Adipocyte (in vitro differentiated cells): ENCODE results near the gene FSTL4.

Experiments
- DNase-seq: peaks from one replicate; pipeline ENCODE4 v3.0.0-alpha.2; 2015; ENCODE audit warnings: low read depth
- H3K27me3 ChIP-seq: replicated peaks from 2 replicates; pipeline ENCODE4 v1.7.0; 2013; ENCODE audit warnings: mild to moderate bottlenecking, low read length, moderate library complexity; ENCODE audit not compliant: control insufficient read depth, insufficient read depth
- H3K36me3 ChIP-seq: 2 replicates; pipeline ENCODE4 v1.7.0; 2013; ENCODE audit warnings: low read length, mild to moderate bottlenecking, moderate library complexity; ENCODE audit not compliant: control insufficient read depth, insufficient read depth, severe bottlenecking
- H3K4me1 ChIP-seq: 2 replicates; pipeline ENCODE4 v1.7.0; 2013; ENCODE audit warnings: mild to moderate bottlenecking, low read length, moderate library complexity; ENCODE audit not compliant: control insufficient read depth, insufficient read depth
- H3K4me3 ChIP-seq: 2 replicates; pipeline ENCODE4 v1.7.0; 2013; ENCODE audit warnings: mild to moderate bottlenecking, low read length, moderate library complexity
- H3K9ac ChIP-seq: 2 replicates; pipeline ENCODE4 v1.7.0; 2013; ENCODE audit warnings: mild to moderate bottlenecking, low read length, moderate library complexity
- H3K9me3 ChIP-seq: 2 replicates; pipeline ENCODE4 v1.7.0; 2013; ENCODE audit warnings: mild to moderate bottlenecking, low read length, moderate library complexity; ENCODE audit not compliant: control insufficient read depth

The FSTL4 gene

GRCh38 chr5:133460172-133460758 lies 152.1 kb downstream of the FSTL4 start:
- H3K9ac ChIP-seq: no peak overlapping the region
- no peaks in the 10 kb centered on the region for H3K9me3 ChIP-seq
- no peak overlapping the region for H3K4me3 ChIP-seq
- H3K4me1 ChIP-seq: peaks cover 27% of the 10 kb centered on the region
- H3K27me3 ChIP-seq: peaks cover 11% of the 10 kb centered on the region
- H3K36me3 ChIP-seq: no peaks in the 10 kb centered on the region
- DNase-seq: no peak

- Histone ChIP-seq H3K36me3 (no peaks in the 10 kb centered on the region), H3K4me1 (peaks cover 27% of the 10 kb centered on the region), H3K4me3 (no peak overlapping the region), H3K27me3 (peaks cover 14% of the 10 kb centered on the region), H3K9ac (no peak overlapping the region), H3K9me3 (no peaks in the 10 kb centered on the region)
- DNase-seq: no peak
Measured at GRCh38 chr5:133459474-133460160, 152.7 kb downstream of the FSTL4 start.

GRCh38 chr5:133458435-133458834 lies 153.9 kb downstream of the FSTL4 start:
- no peaks in the 10 kb centered on the region for H3K9me3 ChIP-seq
- no peak for DNase-seq
- H3K9ac ChIP-seq: no peak overlapping the region
- H3K27me3 ChIP-seq: peaks cover 17% of the 10 kb centered on the region
- H3K4me1 ChIP-seq: peaks cover 27% of the 10 kb centered on the region
- H3K36me3 ChIP-seq: no peaks in the 10 kb centered on the region
- no peak overlapping the region for H3K4me3 ChIP-seq

- Histone ChIP-seq H3K27me3 (peaks cover 17% of the 10 kb centered on the region), H3K4me1 (peaks cover 27% of the 10 kb centered on the region), H3K9ac (no peak overlapping the region), H3K4me3 (no peak overlapping the region), H3K9me3 (no peaks in the 10 kb centered on the region), H3K36me3 (no peaks in the 10 kb centered on the region)
- no peak for DNase-seq
Measured at GRCh38 chr5:133457439-133458355, 154.6 kb downstream of the FSTL4 start.

DNA sequence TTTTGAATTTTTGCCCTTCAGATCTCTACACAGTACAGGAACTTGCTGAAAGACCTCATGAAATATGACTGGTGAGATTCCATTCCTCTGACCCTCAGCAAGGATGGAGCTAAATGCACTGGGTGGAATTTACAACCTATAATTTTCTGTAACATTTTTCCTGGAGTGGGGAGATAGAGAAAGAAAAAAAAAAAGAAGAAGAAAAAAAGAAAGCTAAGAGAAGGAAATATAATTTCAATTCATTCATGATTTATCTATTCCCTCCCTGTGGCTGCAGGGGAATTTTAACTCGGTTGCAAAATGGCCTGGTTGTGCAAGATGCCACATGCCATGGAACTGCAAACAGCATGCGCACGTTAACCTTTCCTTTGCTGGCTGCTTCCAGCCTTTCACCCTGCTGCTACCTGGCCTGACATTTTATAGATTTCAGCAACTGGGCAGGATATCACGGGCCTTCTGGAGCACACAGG lies 155.4 kb downstream of the FSTL4 start:
- Histone ChIP-seq H3K4me1 (peaks cover 27% of the 10 kb centered on the region), H3K27me3 (peaks cover 25% of the 10 kb centered on the region), H3K9ac (no peak overlapping the region), H3K4me3 (no peak overlapping the region), H3K36me3 (no peaks in the 10 kb centered on the region), H3K9me3 (no peaks in the 10 kb centered on the region)
- DNase-seq: peak; percentile 33

GRCh38 chr5:133455676-133456075 lies 156.7 kb downstream of the FSTL4 start:
- no peaks in the 10 kb centered on the region for H3K36me3 ChIP-seq
- no peak for DNase-seq
- H3K27me3 ChIP-seq: peaks cover 36% of the 10 kb centered on the region
- H3K4me1 ChIP-seq: peaks cover 27% of the 10 kb centered on the region
- no peak overlapping the region for H3K4me3 ChIP-seq
- no peaks in the 10 kb centered on the region for H3K9me3 ChIP-seq
- no peak overlapping the region for H3K9ac ChIP-seq

DNA sequence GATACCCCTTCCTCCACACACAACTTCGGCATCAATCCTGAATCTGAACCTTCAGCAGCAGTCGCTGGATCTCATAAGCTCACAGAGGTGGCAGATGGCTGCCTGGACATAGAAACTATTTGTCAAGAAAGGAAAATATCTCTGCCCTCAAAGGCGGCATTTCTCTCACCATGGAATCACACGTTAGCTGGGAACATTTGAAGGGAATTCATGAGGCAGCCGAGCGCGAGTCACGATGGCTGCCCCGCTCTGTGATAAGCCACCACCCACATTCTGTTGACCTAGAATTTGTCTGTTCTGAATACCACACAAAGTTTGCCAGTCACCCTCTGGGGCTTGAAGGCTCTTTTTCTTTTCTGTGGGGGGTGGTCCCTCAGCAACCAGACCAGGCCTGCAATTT lies 157.9 kb downstream of the FSTL4 start:
- H3K4me1 ChIP-seq: peaks cover 27% of the 10 kb centered on the region

DNA sequence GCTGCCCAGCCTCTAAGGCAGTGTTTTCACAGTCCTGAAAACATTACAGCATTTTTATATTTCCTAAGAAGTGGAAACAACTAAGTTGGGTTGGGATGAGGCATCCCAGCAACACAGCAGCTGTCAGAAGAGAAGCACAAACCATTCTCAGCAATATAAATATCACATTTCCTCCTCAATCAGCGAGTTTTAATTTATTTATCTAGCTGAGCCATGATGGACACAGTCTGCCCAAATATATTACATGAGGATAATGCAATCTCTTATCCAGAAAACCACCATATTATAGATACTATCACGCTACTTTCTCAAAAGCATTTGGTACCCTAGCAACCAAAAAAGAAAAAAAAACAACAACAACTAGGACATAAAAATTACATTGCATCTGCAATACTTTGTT lies 158.5 kb downstream of the FSTL4 start:
- peaks cover 27% of the 10 kb centered on the region for H3K4me1 ChIP-seq
- H3K9me3 ChIP-seq: no peaks in the 10 kb centered on the region
- DNase-seq: peak; percentile 1
- no peaks in the 10 kb centered on the region for H3K36me3 ChIP-seq
- no peak overlapping the region for H3K9ac ChIP-seq
- no peak overlapping the region for H3K4me3 ChIP-seq
- H3K27me3 ChIP-seq: peaks cover 53% of the 10 kb centered on the region

More for the DNA sequence above, 157.9 kb downstream of the FSTL4 start:
- Histone ChIP-seq H3K36me3 (no peaks in the 10 kb centered on the region), H3K27me3 (peaks cover 48% of the 10 kb centered on the region), H3K9ac (no peak overlapping the region), H3K4me3 (no peak overlapping the region), H3K9me3 (no peaks in the 10 kb centered on the region)
- DNase-seq: no peak

GRCh38 chr5:133453084-133453780 lies 159.1 kb downstream of the FSTL4 start:
- Histone ChIP-seq H3K9me3 (no peaks in the 10 kb centered on the region), H3K36me3 (no peaks in the 10 kb centered on the region), H3K4me1 (peaks cover 27% of the 10 kb centered on the region), H3K9ac (no peak overlapping the region), H3K4me3 (no peak overlapping the region), H3K27me3 (peaks cover 53% of the 10 kb centered on the region)
- DNase-seq: no peak

- Histone ChIP-seq H3K36me3 (no peaks in the 10 kb centered on the region), H3K9ac (no peak overlapping the region), H3K4me1 (peaks cover 15% of the 10 kb centered on the region), H3K9me3 (no peaks in the 10 kb centered on the region), H3K27me3 (peaks cover 54% of the 10 kb centered on the region), H3K4me3 (no peak overlapping the region)
- no peak for DNase-seq
Measured at GRCh38 chr5:133451926-133452325, 160.4 kb downstream of the FSTL4 start.

DNA sequence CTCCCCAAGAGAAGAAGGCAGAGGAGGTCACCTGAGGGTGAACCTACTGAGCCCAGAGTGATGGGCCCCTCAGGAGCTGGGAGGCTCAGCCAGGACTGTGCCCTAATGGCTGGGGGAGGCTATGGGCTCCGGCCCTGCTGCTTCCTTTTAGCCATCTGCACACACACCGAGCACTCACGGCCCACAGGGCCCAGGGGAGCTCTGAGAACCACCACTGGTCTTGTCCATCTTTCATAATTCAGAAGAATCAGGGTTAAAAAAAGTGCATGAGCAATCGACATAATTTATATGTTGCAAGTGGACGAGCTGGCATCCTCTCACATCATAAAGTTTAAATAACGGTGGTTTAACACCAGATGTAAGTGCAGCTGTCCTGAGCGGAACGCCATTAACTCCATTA lies 162.1 kb downstream of the FSTL4 start:
- H3K9me3 ChIP-seq: no peaks in the 10 kb centered on the region
- peaks cover 59% of the 10 kb centered on the region for H3K27me3 ChIP-seq
- no peaks in the 10 kb centered on the region for H3K36me3 ChIP-seq
- no peak overlapping the region for H3K9ac ChIP-seq
- no peaks in the 10 kb centered on the region for H3K4me1 ChIP-seq
- DNase-seq: no peak
- H3K4me3 ChIP-seq: no peak overlapping the region
